WTC11 (cell line): ENCODE results near the gene CLSTN2.

Source experiments
- ESRRA ChIP-seq: sonication (generic); formaldehyde crosslinking; IDR thresholded peaks from 2 replicates; pipeline ENCODE4 v1.8.1; 2022; ENCODE audit warnings: mild to moderate bottlenecking, missing genetic modification reagents, borderline replicate concordance
- FOXK1 ChIP-seq: sonication (generic); formaldehyde crosslinking; IDR thresholded peaks from 2 replicates; pipeline ENCODE4 v1.8.0; 2022; ENCODE audit warnings: mild to moderate bottlenecking, moderate library complexity, missing genetic modification reagents
- JUN ChIP-seq: sonication (generic); formaldehyde crosslinking; IDR thresholded peaks from 2 replicates; pipeline ENCODE4 v1.8.0; 2023; ENCODE audit warnings: mild to moderate bottlenecking, missing genetic modification reagents
- MYBL2 ChIP-seq: sonication (generic); formaldehyde crosslinking; IDR thresholded peaks from 2 replicates; pipeline ENCODE4 v1.8.1; 2023; ENCODE audit warnings: mild to moderate bottlenecking, moderate library complexity, missing genetic modification reagents
- SOX15 ChIP-seq: fragments of 250-450 bp; sonication (Bioruptor Pico); IDR thresholded peaks from 2 replicates; pipeline ENCODE4 v1.9.0; 2021; ENCODE audit warnings: mild to moderate bottlenecking
- TEAD4 ChIP-seq: sonication (generic); formaldehyde crosslinking; IDR thresholded peaks from 2 replicates; pipeline ENCODE4 v1.8.0; 2022; ENCODE audit warnings: mild to moderate bottlenecking, missing genetic modification reagents
- TF ChIP-seq, protein P1 (sequence below): fragments of 200-600 bp; IDR thresholded peaks from 2 replicates; pipeline ENCODE4 v1.8.0; 2022; ENCODE audit warnings: antibody characterized with exemption
- TF ChIP-seq, protein P2 (sequence below): sonication (generic); formaldehyde crosslinking; conservative IDR thresholded peaks from 2 replicates; pipeline ENCODE4 v1.8.1; 2022; ENCODE audit warnings: mild to moderate bottlenecking, missing genetic modification reagents
- TF ChIP-seq, protein P3 (sequence below): sonication (generic); formaldehyde crosslinking; IDR thresholded peaks from 2 replicates; pipeline ENCODE4 v1.8.1; 2023; ENCODE audit warnings: mild to moderate bottlenecking, moderate library complexity, missing genetic modification reagents
- TF ChIP-seq, protein P4 (sequence below): sonication (generic); formaldehyde crosslinking; IDR thresholded peaks from 2 replicates; pipeline ENCODE4 v1.8.1; 2023; ENCODE audit warnings: mild to moderate bottlenecking, missing genetic modification reagents, moderate library complexity
- TF ChIP-seq, protein P5 (sequence below): sonication (generic); formaldehyde crosslinking; IDR thresholded peaks from 2 replicates; pipeline ENCODE4 v1.8.1; 2023; ENCODE audit warnings: mild to moderate bottlenecking, missing genetic modification reagents

DNA sequence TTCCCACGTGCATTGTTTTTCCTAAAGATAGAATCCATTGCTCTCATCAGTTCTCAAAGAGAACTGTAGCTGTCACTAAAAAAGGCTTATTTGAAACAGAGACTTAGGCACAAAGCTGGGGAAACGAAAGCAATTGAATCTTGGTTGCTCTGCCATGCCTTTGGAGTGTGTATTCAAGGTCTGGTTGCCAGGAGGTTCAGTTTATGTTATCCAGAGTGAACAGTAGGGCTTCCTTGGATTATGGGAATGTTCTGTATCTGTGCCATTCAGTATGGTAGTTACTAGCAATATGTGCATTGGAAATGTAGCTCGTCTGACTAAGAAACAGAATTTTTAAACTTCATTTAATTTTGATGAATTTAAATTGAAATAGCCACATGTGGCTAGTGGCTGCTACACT is 50.6 kb downstream of the CLSTN2 start:
- TF ChIP-seq MYBL2 (CRISPR knock-in tag) = no peak
- TF ChIP-seq, protein P1, sequence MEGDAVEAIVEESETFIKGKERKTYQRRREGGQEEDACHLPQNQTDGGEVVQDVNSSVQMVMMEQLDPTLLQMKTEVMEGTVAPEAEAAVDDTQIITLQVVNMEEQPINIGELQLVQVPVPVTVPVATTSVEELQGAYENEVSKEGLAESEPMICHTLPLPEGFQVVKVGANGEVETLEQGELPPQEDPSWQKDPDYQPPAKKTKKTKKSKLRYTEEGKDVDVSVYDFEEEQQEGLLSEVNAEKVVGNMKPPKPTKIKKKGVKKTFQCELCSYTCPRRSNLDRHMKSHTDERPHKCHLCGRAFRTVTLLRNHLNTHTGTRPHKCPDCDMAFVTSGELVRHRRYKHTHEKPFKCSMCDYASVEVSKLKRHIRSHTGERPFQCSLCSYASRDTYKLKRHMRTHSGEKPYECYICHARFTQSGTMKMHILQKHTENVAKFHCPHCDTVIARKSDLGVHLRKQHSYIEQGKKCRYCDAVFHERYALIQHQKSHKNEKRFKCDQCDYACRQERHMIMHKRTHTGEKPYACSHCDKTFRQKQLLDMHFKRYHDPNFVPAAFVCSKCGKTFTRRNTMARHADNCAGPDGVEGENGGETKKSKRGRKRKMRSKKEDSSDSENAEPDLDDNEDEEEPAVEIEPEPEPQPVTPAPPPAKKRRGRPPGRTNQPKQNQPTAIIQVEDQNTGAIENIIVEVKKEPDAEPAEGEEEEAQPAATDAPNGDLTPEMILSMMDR = no peak
- TF ChIP-seq, protein P2, sequence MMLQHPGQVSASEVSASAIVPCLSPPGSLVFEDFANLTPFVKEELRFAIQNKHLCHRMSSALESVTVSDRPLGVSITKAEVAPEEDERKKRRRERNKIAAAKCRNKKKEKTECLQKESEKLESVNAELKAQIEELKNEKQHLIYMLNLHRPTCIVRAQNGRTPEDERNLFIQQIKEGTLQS (CRISPR knock-in tag) = no peak
- TF ChIP-seq ESRRA (CRISPR knock-in tag) = no peak
- TF ChIP-seq, protein P3, sequence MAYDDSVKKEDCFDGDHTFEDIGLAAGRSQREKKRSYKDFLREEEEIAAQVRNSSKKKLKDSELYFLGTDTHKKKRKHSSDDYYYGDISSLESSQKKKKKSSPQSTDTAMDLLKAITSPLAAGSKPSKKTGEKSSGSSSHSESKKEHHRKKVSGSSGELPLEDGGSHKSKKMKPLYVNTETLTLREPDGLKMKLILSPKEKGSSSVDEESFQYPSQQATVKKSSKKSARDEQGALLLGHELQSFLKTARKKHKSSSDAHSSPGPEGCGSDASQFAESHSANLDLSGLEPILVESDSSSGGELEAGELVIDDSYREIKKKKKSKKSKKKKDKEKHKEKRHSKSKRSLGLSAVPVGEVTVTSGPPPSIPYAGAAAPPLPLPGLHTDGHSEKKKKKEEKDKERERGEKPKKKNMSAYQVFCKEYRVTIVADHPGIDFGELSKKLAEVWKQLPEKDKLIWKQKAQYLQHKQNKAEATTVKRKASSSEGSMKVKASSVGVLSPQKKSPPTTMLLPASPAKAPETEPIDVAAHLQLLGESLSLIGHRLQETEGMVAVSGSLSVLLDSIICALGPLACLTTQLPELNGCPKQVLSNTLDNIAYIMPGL (CRISPR knock-in tag) = no peak
- TF ChIP-seq SOX15 (CRISPR knock-in tag) = no peak
- no peak for TF ChIP-seq JUN
- TF ChIP-seq, protein P4, sequence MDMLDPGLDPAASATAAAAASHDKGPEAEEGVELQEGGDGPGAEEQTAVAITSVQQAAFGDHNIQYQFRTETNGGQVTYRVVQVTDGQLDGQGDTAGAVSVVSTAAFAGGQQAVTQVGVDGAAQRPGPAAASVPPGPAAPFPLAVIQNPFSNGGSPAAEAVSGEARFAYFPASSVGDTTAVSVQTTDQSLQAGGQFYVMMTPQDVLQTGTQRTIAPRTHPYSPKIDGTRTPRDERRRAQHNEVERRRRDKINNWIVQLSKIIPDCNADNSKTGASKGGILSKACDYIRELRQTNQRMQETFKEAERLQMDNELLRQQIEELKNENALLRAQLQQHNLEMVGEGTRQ (CRISPR knock-in tag) = no peak
- no peak for TF ChIP-seq TEAD4
- TF ChIP-seq, protein P5, sequence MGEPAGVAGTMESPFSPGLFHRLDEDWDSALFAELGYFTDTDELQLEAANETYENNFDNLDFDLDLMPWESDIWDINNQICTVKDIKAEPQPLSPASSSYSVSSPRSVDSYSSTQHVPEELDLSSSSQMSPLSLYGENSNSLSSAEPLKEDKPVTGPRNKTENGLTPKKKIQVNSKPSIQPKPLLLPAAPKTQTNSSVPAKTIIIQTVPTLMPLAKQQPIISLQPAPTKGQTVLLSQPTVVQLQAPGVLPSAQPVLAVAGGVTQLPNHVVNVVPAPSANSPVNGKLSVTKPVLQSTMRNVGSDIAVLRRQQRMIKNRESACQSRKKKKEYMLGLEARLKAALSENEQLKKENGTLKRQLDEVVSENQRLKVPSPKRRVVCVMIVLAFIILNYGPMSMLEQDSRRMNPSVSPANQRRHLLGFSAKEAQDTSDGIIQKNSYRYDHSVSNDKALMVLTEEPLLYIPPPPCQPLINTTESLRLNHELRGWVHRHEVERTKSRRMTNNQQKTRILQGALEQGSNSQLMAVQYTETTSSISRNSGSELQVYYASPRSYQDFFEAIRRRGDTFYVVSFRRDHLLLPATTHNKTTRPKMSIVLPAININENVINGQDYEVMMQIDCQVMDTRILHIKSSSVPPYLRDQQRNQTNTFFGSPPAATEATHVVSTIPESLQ = no peak
- TF ChIP-seq FOXK1 = no peak
